ENCODE data around the gene ZNF432.

- TF ChIP-seq CTCF (conservative IDR thresholded peaks at IDR 0.05 in 1 of 2, IDR thresholded peaks at IDR 0.05 in 1 of 2; ENCODE audit: extremely low read depth in 1 of 2, insufficient read depth in 1 of 2, low read depth in 1 of 2, low read length in 2 of 2): no peak
- TF ChIP-seq EZH2 (IDR thresholded peaks at IDR 0.05; ENCODE audit: borderline replicate concordance, low read length): no peak
These were observed 20.4 kb downstream of the ZNF432 start, which contains the start of gene ZNF614 for GRCh38 chr19:52028027-52028779.
